ENCODE measurements around the gene PNPLA7. TPM values are rescaled to one million over a fixed set of nuclear protein-coding genes. Genes with fewer than 3 reads are reported as not detected.

The PNPLA7 gene
- total and polyA plus RNA-seq, 3 donors from 2014 or later, result 4.2 to 17.8 (median 10.9) TPM

GRCh38 chr9:137449931-137450538 lies 100.2 kb downstream of the PNPLA7 start:
- H3K27ac ChIP-seq, result no peak overlapping the region
- peaks cover 8% of the 10 kb centered on the region for H3K4me1 ChIP-seq
- no peak for TF ChIP-seq CTCF (IDR thresholded peaks at IDR 0.05)
- TF ChIP-seq POLR2A (IDR thresholded peaks at IDR 0.05), result no peak
- H3K36me3 ChIP-seq (ENCODE audit: low read depth, missing control alignments), result no peaks in the 10 kb centered on the region
- no peaks in the 10 kb centered on the region for H3K9me3 ChIP-seq
- no peak overlapping the region for H3K4me3 ChIP-seq
- no peak for DNase-seq
- WGBS, 2 donors, result 77 to 84% methylated on average over 16 to 17 of the region's 18 CpGs
- no peaks in the 10 kb centered on the region for H3K27me3 ChIP-seq
- intact Hi-C loops (cut with DNase I; ENCODE audit: low total_unique reads), result no loop called here

- WGBS, 2 donors, result 86 to 94% methylated on average over 11 to 36 of the region's 36 CpGs
- Histone ChIP-seq H3K27ac (no peak overlapping the region), H3K4me3 (no peak overlapping the region), H3K27me3 (no peaks in the 10 kb centered on the region), H3K36me3 (ENCODE audit: low read depth, missing control alignments) (no peaks in the 10 kb centered on the region), H3K9me3 (no peaks in the 10 kb centered on the region), H3K4me1 (peaks cover under 1% of the 10 kb centered on the region)
- intact Hi-C loops (cut with DNase I; ENCODE audit: low total_unique reads), result no loop called here
- DNase-seq, result no peak
- TF ChIP-seq CTCF (IDR thresholded peaks at IDR 0.05) (no peak), POLR2A (IDR thresholded peaks at IDR 0.05) (no peak)
These were observed 100.9 kb downstream of the PNPLA7 start for GRCh38 chr9:137449081-137449844.

- Histone ChIP-seq H3K27me3 (no peaks in the 10 kb centered on the region), H3K9me3 (no peaks in the 10 kb centered on the region), H3K36me3 (ENCODE audit: low read depth, missing control alignments) (no peaks in the 10 kb centered on the region), H3K4me3 (no peak overlapping the region), H3K4me1 (no peaks in the 10 kb centered on the region), H3K27ac (no peak overlapping the region)
- intact Hi-C loops (cut with DNase I; ENCODE audit: low total_unique reads), result no loop called here
- 88% methylated on average over 11 to 14 of the region's 16 CpGs for WGBS, 2 donors
- DNase-seq, result no peak
- no peak for TF ChIP-seq POLR2A (IDR thresholded peaks at IDR 0.05)
- TF ChIP-seq CTCF (IDR thresholded peaks at IDR 0.05), result no peak
These were observed 101.6 kb downstream of the PNPLA7 start for GRCh38 chr9:137448602-137448962.

GRCh38 chr9:137447722-137448601 lies 102.2 kb downstream of the PNPLA7 start:
- no peak for DNase-seq
- Histone ChIP-seq H3K9me3 (no peaks in the 10 kb centered on the region), H3K4me1 (no peaks in the 10 kb centered on the region), H3K4me3 (no peak overlapping the region), H3K27me3 (no peaks in the 10 kb centered on the region), H3K36me3 (ENCODE audit: low read depth, missing control alignments) (no peaks in the 10 kb centered on the region), H3K27ac (no peak overlapping the region)
- intact Hi-C loops (cut with DNase I; ENCODE audit: low total_unique reads), result no loop called here
- WGBS, 2 donors, result 85 to 100% methylated on average over 2 to 27 of the region's 27 CpGs
- TF ChIP-seq CTCF (IDR thresholded peaks at IDR 0.05), result no peak
- no peak for TF ChIP-seq POLR2A (IDR thresholded peaks at IDR 0.05)
